ENCODE data around the gene C10orf95. TPM values are rescaled to one million over a fixed set of nuclear protein-coding genes. Genes with fewer than 3 reads are reported as not detected.

Gene C10orf95
- total RNA-seq, 1 donor from 2014 or later: not detected

GRCh38 chr10:102421507-102421756 lies 29.9 kb downstream of the C10orf95 start:
- Histone ChIP-seq H3K79me2 (ENCODE audit: low read depth) (no peaks in the 10 kb centered on the region), H3K27me3 (peaks cover 26% of the 10 kb centered on the region), H3K4me3 (peak overlapping the region; percentile 77), H3K4me2 (peak overlapping the region; percentile 87), H2AFZ (replicated peaks) (peak overlapping the region; percentile 96), H3K4me1 (peaks cover 16% of the 10 kb centered on the region), H3K36me3 (no peaks in the 10 kb centered on the region), H3F3A (ENCODE audit: low read depth) (peaks cover 46% of the 10 kb centered on the region), H3K9me3 (ENCODE audit: low read depth) (no peaks in the 10 kb centered on the region), H3K9ac (no peak overlapping the region), H4K20me1 (ENCODE audit: low read depth) (peaks cover 39% of the 10 kb centered on the region), H3K27ac (no peak overlapping the region)
- no peak for DNase-seq (ENCODE audit: low spot score)
- peak overlapping the region; percentile 98 for H3K4me3 Mint-ChIP-seq
- no peak overlapping the region for H3K27ac Mint-ChIP-seq
- TF ChIP-seq CTCF (IDR thresholded peaks at IDR 0.05) (no peak), EZH2phosphoT487 (IDR thresholded peaks at IDR 0.05) (no peak), EZH2 (IDR thresholded peaks at IDR 0.05) (peak; percentile 65)
- H3K36me3 Mint-ChIP-seq: peaks cover 4% of the 10 kb centered on the region
- peaks cover 38% of the 10 kb centered on the region for H3K4me1 Mint-ChIP-seq
- H3K9me3 Mint-ChIP-seq: no peaks in the 10 kb centered on the region
- peaks cover 16% of the 10 kb centered on the region for H3K27me3 Mint-ChIP-seq (ENCODE audit: insufficient read depth, low read depth)

GRCh38 chr10:102420714-102421506 lies 30.4 kb downstream of the C10orf95 start, which contains the start of gene FBXL15:
Gene FBXL15, plus strand, starts transcription at chr10:102420836. Its CDS starts 294 bp downstream, at chr10:102421130.
- no peaks in the 10 kb centered on the region for H3K79me2 ChIP-seq (ENCODE audit: low read depth)
- peaks cover 26% of the 10 kb centered on the region for H3K27me3 ChIP-seq
- H3K9me3 ChIP-seq (ENCODE audit: low read depth): no peaks in the 10 kb centered on the region
- H3K4me2 ChIP-seq: peak within 1 kb of the TSS; percentile 87
- peaks cover 39% of the 10 kb centered on the region for H4K20me1 ChIP-seq (ENCODE audit: low read depth)
- H3K4me1 Mint-ChIP-seq: peaks cover 36% of the 10 kb centered on the region
- H3K4me1 ChIP-seq: peaks cover 16% of the 10 kb centered on the region
- no peak within 1 kb of the TSS for H3K9ac ChIP-seq
- peaks cover 4% of the 10 kb centered on the region for H3K36me3 Mint-ChIP-seq
- no peaks in the 10 kb centered on the region for H3K9me3 Mint-ChIP-seq
- H3K36me3 ChIP-seq: no peaks in the 10 kb centered on the region
- H3F3A ChIP-seq (ENCODE audit: low read depth): peaks cover 46% of the 10 kb centered on the region
- DNase-seq (ENCODE audit: low spot score): peak; percentile 99
- H3K27me3 Mint-ChIP-seq (ENCODE audit: insufficient read depth, low read depth): peaks cover 15% of the 10 kb centered on the region
- H3K27ac ChIP-seq: no peak within 1 kb of the TSS
- no peak for TF ChIP-seq EZH2phosphoT487 (IDR thresholded peaks at IDR 0.05)
- H3K4me3 ChIP-seq: peak within 1 kb of the TSS; percentile 77
- peak within 1 kb of the TSS; percentile 96 for H2AFZ ChIP-seq (replicated peaks)
- H3K4me3 Mint-ChIP-seq: peak within 1 kb of the TSS; percentile 98
- H3K27ac Mint-ChIP-seq: peak within 1 kb of the TSS; percentile 98

- Histone ChIP-seq H3K27ac (no peak overlapping the region), H3K36me3 (no peaks in the 10 kb centered on the region), H3K4me2 (peak overlapping the region; percentile 87), H3K4me3 (peak overlapping the region; percentile 77), H4K20me1 (ENCODE audit: low read depth) (peaks cover 39% of the 10 kb centered on the region), H3K79me2 (ENCODE audit: low read depth) (no peaks in the 10 kb centered on the region), H3F3A (ENCODE audit: low read depth) (peaks cover 46% of the 10 kb centered on the region), H2AFZ (replicated peaks) (peak overlapping the region; percentile 96), H3K27me3 (peaks cover 26% of the 10 kb centered on the region), H3K9ac (no peak overlapping the region), H3K4me1 (peaks cover 16% of the 10 kb centered on the region), H3K9me3 (ENCODE audit: low read depth) (no peaks in the 10 kb centered on the region)
- Mint-ChIP-seq H3K27ac (peak overlapping the region; percentile 98), H3K27me3 (ENCODE audit: insufficient read depth, low read depth) (peaks cover 20% of the 10 kb centered on the region), H3K4me1 (peaks cover 38% of the 10 kb centered on the region), H3K36me3 (peaks cover 4% of the 10 kb centered on the region), H3K9me3 (no peaks in the 10 kb centered on the region), H3K4me3 (peak overlapping the region; percentile 98)
- DNase-seq (ENCODE audit: low spot score): peak; percentile 45
- TF ChIP-seq CTCF (IDR thresholded peaks at IDR 0.05) (no peak), EZH2phosphoT487 (IDR thresholded peaks at IDR 0.05) (no peak), EZH2 (IDR thresholded peaks at IDR 0.05) (no peak)
Observed at GRCh38 chr10:102420181-102420713, 31.1 kb downstream of the C10orf95 start.

Measured in neural progenitor cell (in vitro differentiated cells).